ENCODE results near the gene CCL23. TPM values are rescaled to one million over a fixed set of nuclear protein-coding genes. Genes with fewer than 3 reads are reported as not detected.

The CCL23 gene
- polyA plus RNA-seq, 1 experiment: not detected

DNA sequence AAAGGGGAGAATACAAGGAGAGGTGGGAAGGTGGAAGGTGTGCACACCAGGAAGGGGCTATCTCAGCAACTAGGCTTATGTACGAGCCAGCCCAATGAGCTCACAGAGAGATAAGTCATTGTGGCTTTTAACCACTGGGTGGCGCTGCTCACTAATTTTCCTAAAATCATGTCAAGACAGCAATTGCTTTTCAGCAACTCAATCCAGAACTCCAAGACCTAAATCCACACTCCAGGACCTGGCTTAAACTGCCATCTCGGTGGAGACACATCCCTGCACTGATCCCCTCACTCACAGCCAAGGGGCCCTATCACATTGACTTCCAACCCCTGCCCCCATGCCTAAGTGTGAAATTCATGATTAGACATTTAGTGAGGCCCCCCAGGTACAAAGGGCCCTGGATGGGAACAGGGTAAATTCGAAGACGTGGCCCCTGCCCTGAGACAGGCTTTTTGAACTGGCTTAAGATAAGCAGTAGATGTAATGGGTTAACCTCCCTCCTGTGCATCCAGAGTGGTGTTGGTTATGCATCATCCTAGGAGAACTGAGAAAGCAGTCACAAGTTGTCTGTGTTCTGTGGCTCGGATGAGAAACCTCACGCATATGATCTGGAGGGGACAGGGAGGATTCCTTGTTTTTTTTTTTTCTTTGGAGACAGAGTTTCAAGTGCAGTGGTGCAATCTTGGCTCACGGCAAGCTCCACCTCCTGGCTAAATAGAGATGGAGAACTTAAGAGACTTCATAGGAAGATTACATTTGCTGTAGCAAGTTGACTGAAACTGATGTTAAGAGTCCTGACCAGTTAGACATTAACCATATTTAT, 48.0 kb downstream of the CCL23 start:
- Histone ChIP-seq H3K4me3 (ENCODE audit: low read depth, low read length) (no peak overlapping the region), H3K36me3 (ENCODE audit: control insufficient read depth, insufficient read depth, low read length) (no peaks in the 10 kb centered on the region), H3K27me3 (ENCODE audit: control insufficient read depth, insufficient read depth, low read length) (peaks cover 2% of the 10 kb centered on the region)
- ChIA-PET POLR2A (no interaction called here), CTCF (interaction anchor here (0.7 to 3.9 kb wide), 21 partner anchors 8 to 1406 kb away, joined by 3 to 16 read pairs (median 4); partner anchors contain the start of gene RDM1)
- DNase-seq (ENCODE audit: low read depth): peak; percentile 10
- TF ChIP-seq, protein P1, sequence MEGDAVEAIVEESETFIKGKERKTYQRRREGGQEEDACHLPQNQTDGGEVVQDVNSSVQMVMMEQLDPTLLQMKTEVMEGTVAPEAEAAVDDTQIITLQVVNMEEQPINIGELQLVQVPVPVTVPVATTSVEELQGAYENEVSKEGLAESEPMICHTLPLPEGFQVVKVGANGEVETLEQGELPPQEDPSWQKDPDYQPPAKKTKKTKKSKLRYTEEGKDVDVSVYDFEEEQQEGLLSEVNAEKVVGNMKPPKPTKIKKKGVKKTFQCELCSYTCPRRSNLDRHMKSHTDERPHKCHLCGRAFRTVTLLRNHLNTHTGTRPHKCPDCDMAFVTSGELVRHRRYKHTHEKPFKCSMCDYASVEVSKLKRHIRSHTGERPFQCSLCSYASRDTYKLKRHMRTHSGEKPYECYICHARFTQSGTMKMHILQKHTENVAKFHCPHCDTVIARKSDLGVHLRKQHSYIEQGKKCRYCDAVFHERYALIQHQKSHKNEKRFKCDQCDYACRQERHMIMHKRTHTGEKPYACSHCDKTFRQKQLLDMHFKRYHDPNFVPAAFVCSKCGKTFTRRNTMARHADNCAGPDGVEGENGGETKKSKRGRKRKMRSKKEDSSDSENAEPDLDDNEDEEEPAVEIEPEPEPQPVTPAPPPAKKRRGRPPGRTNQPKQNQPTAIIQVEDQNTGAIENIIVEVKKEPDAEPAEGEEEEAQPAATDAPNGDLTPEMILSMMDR (IDR thresholded peaks at IDR 0.05; ENCODE audit: insufficient read depth, low read depth, low read length): peak; percentile 78

DNA sequence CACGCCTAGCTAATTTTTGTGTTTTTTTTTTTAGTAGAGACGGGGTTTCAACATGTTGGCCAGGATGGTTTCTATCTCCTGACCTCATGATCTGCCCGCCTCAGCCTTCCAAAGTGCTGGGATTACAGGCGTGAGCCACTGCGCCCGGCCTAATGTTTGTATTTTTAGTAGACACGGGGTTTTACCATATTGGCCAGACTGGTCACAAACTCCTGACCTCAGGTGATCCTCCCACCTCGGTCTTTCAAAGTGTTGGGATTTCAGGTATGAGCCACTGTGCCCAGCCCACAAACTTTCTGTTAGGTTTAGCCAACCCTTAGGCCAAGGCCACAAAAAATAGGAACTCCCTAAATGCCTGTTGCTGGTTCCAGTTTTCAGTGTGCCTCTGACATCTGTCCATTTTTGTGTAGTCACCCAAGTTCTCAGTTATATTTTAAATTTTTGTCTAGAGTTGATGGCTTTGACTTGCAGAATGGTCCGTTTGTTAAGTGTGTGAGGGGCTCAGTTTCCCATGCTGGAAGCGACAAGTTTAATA, 49.2 kb downstream of the CCL23 start:
- H3K27me3 ChIP-seq (ENCODE audit: control insufficient read depth, insufficient read depth, low read length): peaks cover 2% of the 10 kb centered on the region
- ChIA-PET CTCF (interaction anchor here (0.8 to 3.9 kb wide), 8 partner anchors 10 to 180 kb away, joined by 3 to 16 read pairs (median 5); no protein-coding TSS in a partner anchor), POLR2A (no interaction called here)
- TF ChIP-seq, protein P1 (IDR thresholded peaks at IDR 0.05; ENCODE audit: insufficient read depth, low read depth, low read length): no peak
- DNase-seq (ENCODE audit: low read depth): no peak
- no peaks in the 10 kb centered on the region for H3K36me3 ChIP-seq (ENCODE audit: control insufficient read depth, insufficient read depth, low read length)
- no peak overlapping the region for H3K4me3 ChIP-seq (ENCODE audit: low read depth, low read length)

DNA sequence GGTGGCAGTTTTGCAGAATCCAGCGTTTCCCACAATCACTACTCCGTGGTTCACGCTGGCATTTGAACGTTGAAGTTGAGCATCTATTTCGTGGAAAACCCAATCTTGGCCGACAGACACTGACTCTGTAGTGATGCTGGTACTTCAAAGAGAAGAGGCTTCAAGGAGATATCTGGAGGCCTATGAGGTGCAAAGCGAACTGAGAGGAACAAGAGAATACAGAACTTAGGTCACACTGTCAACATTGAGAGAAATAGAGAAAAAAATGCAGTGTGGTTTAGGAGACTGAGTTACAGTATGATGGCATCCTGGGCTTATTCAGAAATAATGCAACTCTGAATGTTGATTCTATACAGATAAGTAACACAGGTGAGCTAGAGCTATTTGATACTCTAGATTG, 52.5 kb downstream of the CCL23 start:
- no peak for DNase-seq (ENCODE audit: low read depth)
- ChIA-PET POLR2A (no interaction called here), CTCF (interaction anchor here (1.0 to 1.2 kb wide), 2 partner anchors 17 to 167 kb away, joined by 3 read pairs; no protein-coding TSS in a partner anchor)
- TF ChIP-seq, protein P1 (IDR thresholded peaks at IDR 0.05; ENCODE audit: insufficient read depth, low read depth, low read length): no peak
- H3K36me3 ChIP-seq (ENCODE audit: control insufficient read depth, insufficient read depth, low read length): no peaks in the 10 kb centered on the region
- no peaks in the 10 kb centered on the region; the same call in 1 of the 2 replicates for H3K27me3 ChIP-seq (ENCODE audit: control insufficient read depth, insufficient read depth, low read length)
- H3K4me3 ChIP-seq (ENCODE audit: low read depth, low read length): no peak overlapping the region

DNA sequence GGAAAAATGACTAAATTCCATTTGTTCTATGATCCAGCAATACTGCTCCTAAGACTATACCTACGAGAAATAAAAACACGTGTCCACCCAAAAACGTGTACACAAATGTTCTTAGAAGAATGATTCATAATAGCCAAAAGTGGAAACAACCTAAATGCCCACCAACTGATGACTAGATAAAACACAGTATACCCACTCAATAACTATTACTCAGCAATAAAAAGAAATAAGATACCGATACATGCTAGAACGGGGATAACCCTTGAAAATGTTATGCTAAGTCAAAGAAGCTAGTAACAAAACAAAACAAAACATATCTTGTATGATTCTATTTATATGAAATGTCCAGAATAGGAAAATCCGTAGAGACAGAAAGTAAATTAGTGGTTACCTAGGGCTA, 54.1 kb downstream of the CCL23 start:
- no peak overlapping the region for H3K4me3 ChIP-seq (ENCODE audit: low read depth, low read length)
- ChIA-PET POLR2A (no interaction called here), CTCF (interaction anchor here (1.0 kb wide), 1 partner anchor 15 kb away, joined by 3 read pairs; no protein-coding TSS in a partner anchor)
- no peaks in the 10 kb centered on the region for H3K36me3 ChIP-seq (ENCODE audit: control insufficient read depth, insufficient read depth, low read length)
- DNase-seq (ENCODE audit: low read depth): no peak
- no peaks in the 10 kb centered on the region; the same call in 1 of the 2 replicates for H3K27me3 ChIP-seq (ENCODE audit: control insufficient read depth, insufficient read depth, low read length)
- TF ChIP-seq, protein P1 (IDR thresholded peaks at IDR 0.05; ENCODE audit: insufficient read depth, low read depth, low read length): no peak

Other genes starting within 250 kb of the CCL23 start
- 0.15 and 0.28 TPM in 2 replicates for gene MMP28, start 222.3 kb downstream of the CCL23 start, polyA plus RNA-seq (2011; rRNA removed)
- 27.4 and 49.6 TPM in 2 replicates for gene TAF15, start 208.5 kb downstream of the CCL23 start, polyA plus RNA-seq (2011; rRNA removed)
- not detected in 2 replicates for gene HEATR9, start 149.1 kb downstream of the CCL23 start, polyA plus RNA-seq (2011; rRNA removed)
- 0.16 TPM in 2 replicates for gene CCL5, start 137.6 kb downstream of the CCL23 start, polyA plus RNA-seq (2011; rRNA removed)
- 0.17 and 0.20 TPM in 2 replicates for gene RDM1, start 87.2 kb downstream of the CCL23 start, polyA plus RNA-seq (2011; rRNA removed)
- not detected in 2 replicates for gene LYZL6, start 74.3 kb downstream of the CCL23 start, polyA plus RNA-seq (2011; rRNA removed)
- not detected in 2 replicates for gene CCL16, start 36.5 kb downstream of the CCL23 start, polyA plus RNA-seq (2011; rRNA removed)
- not detected in 2 replicates for gene CCL14, start 31.2 kb downstream of the CCL23 start, polyA plus RNA-seq (2011; rRNA removed)
- not detected in 2 replicates for gene CCL15, start 16.4 kb downstream of the CCL23 start, polyA plus RNA-seq (2011; rRNA removed)
- not detected in 2 replicates for gene CCL18, start 46.3 kb upstream of the CCL23 start, polyA plus RNA-seq (2011; rRNA removed)
- not detected in 2 replicates for gene CCL3, start 72.2 kb upstream of the CCL23 start, polyA plus RNA-seq (2011; rRNA removed)
- not detected in 2 replicates for gene CCL4, start 85.9 kb upstream of the CCL23 start, polyA plus RNA-seq (2011; rRNA removed)
- gene TBC1D3B, start 158.7 kb upstream of the CCL23 start, polyA plus RNA-seq (2011; rRNA removed): 1.4 and 2.3 TPM in 2 replicates
- gene CCL3L1, start 178.8 kb upstream of the CCL23 start, polyA plus RNA-seq (2011; rRNA removed): not detected in 2 replicates
- gene CCL4L2, start 193.1 kb upstream of the CCL23 start, polyA plus RNA-seq (2011; rRNA removed): not detected in 2 replicates
- 0.11 TPM in 1 of 2 replicates, not detected in the other for gene TBC1D3I, start 246.6 kb upstream of the CCL23 start, polyA plus RNA-seq (2011; rRNA removed)